Measurements from ENCODE around the gene PTH.

DNA sequence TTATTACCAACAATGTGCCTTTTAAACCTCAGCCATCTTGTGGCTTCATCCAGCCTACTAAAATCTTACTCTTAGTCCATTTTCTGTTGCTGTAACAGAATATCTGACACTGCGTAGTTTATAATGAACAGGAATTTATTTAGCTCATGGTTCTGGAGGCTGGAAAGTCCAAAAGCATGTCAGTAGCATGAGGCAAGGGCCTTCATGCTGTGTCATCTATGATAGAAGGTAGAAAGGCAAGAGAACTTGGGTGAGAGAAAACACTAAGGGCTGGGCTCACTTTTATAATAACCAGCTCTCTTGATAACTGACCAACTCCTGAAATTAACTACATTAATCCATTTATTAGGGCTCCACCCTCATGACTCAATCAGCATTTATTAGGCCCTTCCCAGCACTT lies 46.3 kb downstream of the PTH start:
- TF ChIP-seq ZNF253 (CRISPR knock-in tag; conservative IDR thresholded peaks at IDR 0.05): no peak
- TF ChIP-seq JUND (IDR thresholded peaks at IDR 0.05; ENCODE audit: borderline replicate concordance, low read depth, low read length): no peak
- no peak for TF ChIP-seq JUND (tag; IDR thresholded peaks at IDR 0.05; ENCODE audit: borderline replicate concordance, low read depth, low read length)
- no peak for TF ChIP-seq EP300 (IDR thresholded peaks at IDR 0.05; ENCODE audit: low read length)
- no peak for TF ChIP-seq ZSCAN29 (IDR thresholded peaks at IDR 0.05)
- no peak for TF ChIP-seq CREB1 (IDR thresholded peaks at IDR 0.05)
- TF ChIP-seq CREB1 (CRISPR knock-in tag; IDR thresholded peaks at IDR 0.05): no peak
- TF ChIP-seq, protein P1, sequence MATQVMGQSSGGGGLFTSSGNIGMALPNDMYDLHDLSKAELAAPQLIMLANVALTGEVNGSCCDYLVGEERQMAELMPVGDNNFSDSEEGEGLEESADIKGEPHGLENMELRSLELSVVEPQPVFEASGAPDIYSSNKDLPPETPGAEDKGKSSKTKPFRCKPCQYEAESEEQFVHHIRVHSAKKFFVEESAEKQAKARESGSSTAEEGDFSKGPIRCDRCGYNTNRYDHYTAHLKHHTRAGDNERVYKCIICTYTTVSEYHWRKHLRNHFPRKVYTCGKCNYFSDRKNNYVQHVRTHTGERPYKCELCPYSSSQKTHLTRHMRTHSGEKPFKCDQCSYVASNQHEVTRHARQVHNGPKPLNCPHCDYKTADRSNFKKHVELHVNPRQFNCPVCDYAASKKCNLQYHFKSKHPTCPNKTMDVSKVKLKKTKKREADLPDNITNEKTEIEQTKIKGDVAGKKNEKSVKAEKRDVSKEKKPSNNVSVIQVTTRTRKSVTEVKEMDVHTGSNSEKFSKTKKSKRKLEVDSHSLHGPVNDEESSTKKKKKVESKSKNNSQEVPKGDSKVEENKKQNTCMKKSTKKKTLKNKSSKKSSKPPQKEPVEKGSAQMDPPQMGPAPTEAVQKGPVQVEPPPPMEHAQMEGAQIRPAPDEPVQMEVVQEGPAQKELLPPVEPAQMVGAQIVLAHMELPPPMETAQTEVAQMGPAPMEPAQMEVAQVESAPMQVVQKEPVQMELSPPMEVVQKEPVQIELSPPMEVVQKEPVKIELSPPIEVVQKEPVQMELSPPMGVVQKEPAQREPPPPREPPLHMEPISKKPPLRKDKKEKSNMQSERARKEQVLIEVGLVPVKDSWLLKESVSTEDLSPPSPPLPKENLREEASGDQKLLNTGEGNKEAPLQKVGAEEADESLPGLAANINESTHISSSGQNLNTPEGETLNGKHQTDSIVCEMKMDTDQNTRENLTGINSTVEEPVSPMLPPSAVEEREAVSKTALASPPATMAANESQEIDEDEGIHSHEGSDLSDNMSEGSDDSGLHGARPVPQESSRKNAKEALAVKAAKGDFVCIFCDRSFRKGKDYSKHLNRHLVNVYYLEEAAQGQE (IDR thresholded peaks at IDR 0.05; ENCODE audit: borderline replicate concordance): no peak
- TF ChIP-seq, protein P1 (CRISPR knock-in tag; IDR thresholded peaks at IDR 0.05; ENCODE audit: low read depth): no peak
- TF ChIP-seq EZH2 (IDR thresholded peaks at IDR 0.05; ENCODE audit: borderline replicate concordance, low read depth, low read length): no peak
- TF ChIP-seq STAG1 (CRISPR knock-in tag; IDR thresholded peaks at IDR 0.05; ENCODE audit: borderline replicate concordance): no peak
- TF ChIP-seq, protein P2, sequence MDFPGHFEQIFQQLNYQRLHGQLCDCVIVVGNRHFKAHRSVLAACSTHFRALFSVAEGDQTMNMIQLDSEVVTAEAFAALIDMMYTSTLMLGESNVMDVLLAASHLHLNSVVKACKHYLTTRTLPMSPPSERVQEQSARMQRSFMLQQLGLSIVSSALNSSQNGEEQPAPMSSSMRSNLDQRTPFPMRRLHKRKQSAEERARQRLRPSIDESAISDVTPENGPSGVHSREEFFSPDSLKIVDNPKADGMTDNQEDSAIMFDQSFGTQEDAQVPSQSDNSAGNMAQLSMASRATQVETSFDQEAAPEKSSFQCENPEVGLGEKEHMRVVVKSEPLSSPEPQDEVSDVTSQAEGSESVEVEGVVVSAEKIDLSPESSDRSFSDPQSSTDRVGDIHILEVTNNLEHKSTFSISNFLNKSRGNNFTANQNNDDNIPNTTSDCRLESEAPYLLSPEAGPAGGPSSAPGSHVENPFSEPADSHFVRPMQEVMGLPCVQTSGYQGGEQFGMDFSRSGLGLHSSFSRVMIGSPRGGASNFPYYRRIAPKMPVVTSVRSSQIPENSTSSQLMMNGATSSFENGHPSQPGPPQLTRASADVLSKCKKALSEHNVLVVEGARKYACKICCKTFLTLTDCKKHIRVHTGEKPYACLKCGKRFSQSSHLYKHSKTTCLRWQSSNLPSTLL (IDR thresholded peaks at IDR 0.05): no peak

Measured in K562 (cell line).